HepG2 (cell line): ENCODE data around the gene RPGRIP1. TPM values are rescaled to one million over a fixed set of nuclear protein-coding genes. Genes with fewer than 3 reads are reported as not detected.
A peak's percentile ranks its signal among the peaks of the same experiment; 100 is the strongest.

Experiments used
- BCLAF1 ChIP-seq: fragments of 450-650 bp; IDR thresholded peaks from 2 replicates; pipeline ENCODE4 v1.6.1; 2017; ENCODE audit warnings: mild to moderate bottlenecking
- HNF4A ChIP-seq: sonication (generic); formaldehyde crosslinking; IDR thresholded peaks from 2 replicates; pipeline ENCODE4 v1.4.0; 2020; ENCODE audit warnings: missing genetic modification reagents
- POLR2AphosphoS2 ChIP-seq: IDR thresholded peaks from 2 replicates; pipeline ENCODE4 v1.6.1; 2011; ENCODE audit warnings: low read depth, low read length, improper control_type of control experiment
- SAP130 ChIP-seq: IDR thresholded peaks from 2 replicates; pipeline ENCODE4 v1.6.1; 2016; ENCODE audit warnings: low read depth
- SP5 ChIP-seq: IDR thresholded peaks from 2 replicates; pipeline ENCODE4 v1.6.1; 2016; ENCODE audit warnings: low read depth, borderline replicate concordance
- ZBTB26 ChIP-seq: IDR thresholded peaks from 2 replicates; pipeline ENCODE4 v1.6.1; 2016; ENCODE audit warnings: missing compliant biosample characterization, missing genetic modification reagents, borderline replicate concordance
- ZNF253 ChIP-seq: sonication (generic); formaldehyde crosslinking; IDR thresholded peaks from 2 replicates; pipeline ENCODE4 v1.8.0; 2022; ENCODE audit warnings: mild to moderate bottlenecking, missing genetic modification reagents, borderline replicate concordance
- polyA plus RNA-seq, 8 experiments: library from polyadenylated mRNA; depleted of rRNA in 3 of 8; stranded (reverse) in 7 of 8; unstranded in 1 of 8; fragments of >200 nt; fragmentation: Illumina TruSeq in 4 of 8; extraction: Trizol in 4 of 8; gene quantifications; 2 replicates each; pipeline versions ENCODE4 v1.2.1 to v1.2.3, GENCODE V29; 2011 to 2016; ENCODE audit warnings: low read depth in 4 of 8, missing spikeins in 1 of 8, mixed read lengths in 1 of 8; ENCODE audit not compliant: insufficient read depth in 1 of 8
- total RNA-seq, 5 experiments: library from RNA; depleted of rRNA; stranded (reverse); fragments of >200 nt; fragmentation: Illumina TruSeq; extraction: Trizol; gene quantifications; 2 replicates each; pipeline ENCODE4 v1.2.3, GENCODE V29; 2016; ENCODE audit warnings: low read depth in 1 of 5
- TF ChIP-seq, protein P1 (sequence below): sonication (generic); formaldehyde crosslinking; IDR thresholded peaks from 2 replicates; pipeline ENCODE4 v1.4.0; 2020; ENCODE audit warnings: missing genetic modification reagents
- TF ChIP-seq, protein P2 (sequence below): sonication (generic); formaldehyde crosslinking; IDR thresholded peaks from 2 replicates; pipeline ENCODE4 v1.8.0; 2023; ENCODE audit warnings: mild to moderate bottlenecking, missing genetic modification reagents

RPGRIP1 gene
- total and polyA plus RNA-seq, 2 of the 13 experiments (the other 11 are each of a cell fraction or from before 2014, with no cell fraction given), result 0.13 to 1.1 TPM

DNA sequence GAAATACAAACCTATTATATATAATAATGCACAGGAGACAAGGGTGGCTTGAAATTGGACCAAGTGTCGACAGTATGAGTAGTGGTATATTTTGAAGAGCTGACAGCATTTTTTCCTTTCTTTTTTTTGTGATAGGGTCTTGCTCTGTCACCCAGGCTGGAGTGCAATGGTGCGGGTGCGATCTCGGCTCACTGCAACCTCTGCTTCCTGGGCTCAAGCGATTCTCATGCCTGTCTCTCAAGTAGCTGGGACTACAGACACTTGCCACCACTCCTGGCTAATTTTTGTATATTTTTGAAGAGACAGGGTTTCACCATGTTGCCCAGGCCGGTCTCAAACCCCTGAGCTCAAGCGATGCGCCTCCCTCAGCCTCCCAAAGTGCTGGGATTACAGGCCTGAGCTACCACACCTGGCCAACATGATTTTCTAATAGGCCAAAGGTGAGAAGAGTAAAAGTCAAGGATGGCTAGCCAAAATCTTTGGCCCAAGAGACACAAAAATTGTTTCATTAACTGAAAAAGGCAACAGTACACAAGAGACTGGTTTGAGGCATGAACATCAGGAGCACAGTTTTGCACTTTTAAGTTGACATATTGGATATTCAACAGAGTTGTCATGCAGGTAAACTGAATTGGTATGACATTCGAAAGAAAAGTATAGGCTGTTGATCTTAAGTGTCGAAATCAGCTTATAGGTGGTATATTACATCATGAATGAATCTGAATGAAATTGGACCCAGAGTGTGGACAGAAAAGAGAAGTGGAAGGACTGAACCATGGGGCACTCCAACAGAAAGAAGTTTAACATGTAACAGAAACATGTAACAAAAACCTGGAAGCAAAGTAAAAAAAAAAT is 23.1 kb upstream of the RPGRIP1 start (continued):
- TF ChIP-seq ZNF253 (CRISPR knock-in tag) (no peak), SAP130 (peak; percentile 24; the same call in 1 of the 2 replicates), BCLAF1 (no peak), SP5 (CRISPR knock-in tag) (no peak), HNF4A (CRISPR knock-in tag) (no peak), POLR2AphosphoS2 (peak; percentile 24), ZBTB26 (CRISPR knock-in tag) (no peak)
- TF ChIP-seq, protein P1, sequence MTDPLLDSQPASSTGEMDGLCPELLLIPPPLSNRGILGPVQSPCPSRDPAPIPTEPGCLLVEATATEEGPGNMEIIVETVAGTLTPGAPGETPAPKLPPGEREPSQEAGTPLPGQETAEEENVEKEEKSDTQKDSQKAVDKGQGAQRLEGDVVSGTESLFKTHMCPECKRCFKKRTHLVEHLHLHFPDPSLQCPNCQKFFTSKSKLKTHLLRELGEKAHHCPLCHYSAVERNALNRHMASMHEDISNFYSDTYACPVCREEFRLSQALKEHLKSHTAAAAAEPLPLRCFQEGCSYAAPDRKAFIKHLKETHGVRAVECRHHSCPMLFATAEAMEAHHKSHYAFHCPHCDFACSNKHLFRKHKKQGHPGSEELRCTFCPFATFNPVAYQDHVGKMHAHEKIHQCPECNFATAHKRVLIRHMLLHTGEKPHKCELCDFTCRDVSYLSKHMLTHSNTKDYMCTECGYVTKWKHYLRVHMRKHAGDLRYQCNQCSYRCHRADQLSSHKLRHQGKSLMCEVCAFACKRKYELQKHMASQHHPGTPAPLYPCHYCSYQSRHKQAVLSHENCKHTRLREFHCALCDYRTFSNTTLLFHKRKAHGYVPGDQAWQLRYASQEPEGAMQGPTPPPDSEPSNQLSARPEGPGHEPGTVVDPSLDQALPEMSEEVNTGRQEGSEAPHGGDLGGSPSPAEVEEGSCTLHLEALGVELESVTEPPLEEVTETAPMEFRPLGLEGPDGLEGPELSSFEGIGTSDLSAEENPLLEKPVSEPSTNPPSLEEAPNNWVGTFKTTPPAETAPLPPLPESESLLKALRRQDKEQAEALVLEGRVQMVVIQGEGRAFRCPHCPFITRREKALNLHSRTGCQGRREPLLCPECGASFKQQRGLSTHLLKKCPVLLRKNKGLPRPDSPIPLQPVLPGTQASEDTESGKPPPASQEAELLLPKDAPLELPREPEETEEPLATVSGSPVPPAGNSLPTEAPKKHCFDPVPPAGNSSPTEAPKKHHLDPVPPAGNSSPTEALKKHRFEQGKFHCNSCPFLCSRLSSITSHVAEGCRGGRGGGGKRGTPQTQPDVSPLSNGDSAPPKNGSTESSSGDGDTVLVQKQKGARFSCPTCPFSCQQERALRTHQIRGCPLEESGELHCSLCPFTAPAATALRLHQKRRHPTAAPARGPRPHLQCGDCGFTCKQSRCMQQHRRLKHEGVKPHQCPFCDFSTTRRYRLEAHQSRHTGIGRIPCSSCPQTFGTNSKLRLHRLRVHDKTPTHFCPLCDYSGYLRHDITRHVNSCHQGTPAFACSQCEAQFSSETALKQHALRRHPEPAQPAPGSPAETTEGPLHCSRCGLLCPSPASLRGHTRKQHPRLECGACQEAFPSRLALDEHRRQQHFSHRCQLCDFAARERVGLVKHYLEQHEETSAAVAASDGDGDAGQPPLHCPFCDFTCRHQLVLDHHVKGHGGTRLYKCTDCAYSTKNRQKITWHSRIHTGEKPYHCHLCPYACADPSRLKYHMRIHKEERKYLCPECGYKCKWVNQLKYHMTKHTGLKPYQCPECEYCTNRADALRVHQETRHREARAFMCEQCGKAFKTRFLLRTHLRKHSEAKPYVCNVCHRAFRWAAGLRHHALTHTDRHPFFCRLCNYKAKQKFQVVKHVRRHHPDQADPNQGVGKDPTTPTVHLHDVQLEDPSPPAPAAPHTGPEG, result no peak
- TF ChIP-seq, protein P2, sequence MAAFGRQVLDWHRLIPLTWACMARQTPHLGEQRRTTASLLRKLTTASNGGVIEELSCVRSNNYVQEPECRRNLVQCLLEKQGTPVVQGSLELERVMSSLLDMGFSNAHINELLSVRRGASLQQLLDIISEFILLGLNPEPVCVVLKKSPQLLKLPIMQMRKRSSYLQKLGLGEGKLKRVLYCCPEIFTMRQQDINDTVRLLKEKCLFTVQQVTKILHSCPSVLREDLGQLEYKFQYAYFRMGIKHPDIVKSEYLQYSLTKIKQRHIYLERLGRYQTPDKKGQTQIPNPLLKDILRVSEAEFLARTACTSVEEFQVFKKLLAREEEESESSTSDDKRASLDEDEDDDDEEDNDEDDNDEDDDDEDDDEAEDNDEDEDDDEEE, result no peak
